NOMO-1 treated with dmso at 0.1 percent for 144 hours (cell line): Measurements from ENCODE around the gene SNRNP40.

Source experiments
- DNase-seq: peaks from one replicate; lab custom pipeline; 2025; ENCODE audit not compliant: unreplicated experiment; lab: John Stamatoyannopoulos, UW

Gene SNRNP40

GRCh38 chr1:31296486-31297276, at the start of gene SNRNP40, which contains the start of gene ZCCHC17:
TSS of gene SNRNP40 (minus strand) at chr1:31296788. CDS start at chr1:31296751, 37 bp downstream.
TSS of gene ZCCHC17 (plus strand) at chr1:31297032. CDS start at chr1:31310099, 13,067 bp downstream.
- peak; percentile 97 for DNase-seq

DNA sequence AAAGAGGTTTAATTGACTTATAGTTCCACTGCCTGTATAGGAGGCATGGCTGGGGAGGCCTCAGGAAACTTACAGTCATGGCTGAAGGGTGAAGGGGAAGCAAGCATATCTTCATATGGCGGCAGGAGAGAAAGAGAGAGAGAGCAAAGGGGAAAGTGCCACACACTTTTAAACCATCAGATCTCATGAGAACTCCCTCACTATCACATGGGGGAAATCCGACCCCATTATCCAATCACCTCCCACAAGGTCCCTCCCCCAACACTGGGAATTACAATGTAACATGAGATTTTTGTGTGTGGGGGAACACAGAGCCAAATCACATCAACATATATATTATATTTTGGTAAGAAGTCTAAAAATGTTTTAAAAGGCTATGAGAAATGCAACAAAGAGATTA, 49.0 kb upstream of the SNRNP40 start:
- no peak for DNase-seq

GRCh38 chr1:31344503-31344902, 47.9 kb upstream of the SNRNP40 start:
- DNase-seq: no peak

DNA sequence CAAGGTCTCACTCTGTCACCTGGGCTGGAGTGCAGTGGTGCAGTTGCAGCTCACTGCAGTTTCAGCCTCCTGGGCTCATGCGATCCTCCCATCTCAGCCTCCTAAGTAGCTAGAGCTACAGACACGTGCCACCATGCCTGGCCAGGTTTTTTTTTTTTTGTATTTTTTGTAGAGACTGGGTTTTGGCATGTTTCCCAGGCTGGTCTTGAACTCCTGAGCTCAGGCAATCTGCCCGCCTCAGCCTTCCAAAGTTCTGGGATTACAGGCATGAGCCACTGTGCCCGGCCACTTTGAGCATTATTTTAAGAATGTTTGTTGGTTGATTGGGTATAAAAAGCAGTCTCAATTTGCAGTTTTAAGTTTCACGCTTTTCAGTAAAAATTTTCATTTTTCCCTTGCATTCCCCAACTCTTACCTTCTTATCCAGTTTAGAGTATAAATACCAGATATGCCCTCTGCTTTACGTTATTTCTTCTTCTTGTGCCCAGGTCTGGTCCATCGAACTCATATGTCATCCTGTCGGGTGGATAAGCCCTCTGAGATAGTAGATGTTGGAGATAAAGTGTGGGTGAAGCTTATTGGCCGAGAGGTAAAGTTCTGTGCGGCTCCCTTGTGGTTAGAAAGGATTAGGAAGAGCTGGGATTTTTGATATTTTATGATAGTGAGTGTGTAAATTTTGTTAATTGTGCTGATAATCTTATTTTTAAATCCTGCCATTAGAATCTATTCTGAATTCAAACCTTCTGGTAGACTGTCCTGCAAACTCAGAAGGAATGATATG, 40.3 kb upstream of the SNRNP40 start:
- DNase-seq: no peak

DNA sequence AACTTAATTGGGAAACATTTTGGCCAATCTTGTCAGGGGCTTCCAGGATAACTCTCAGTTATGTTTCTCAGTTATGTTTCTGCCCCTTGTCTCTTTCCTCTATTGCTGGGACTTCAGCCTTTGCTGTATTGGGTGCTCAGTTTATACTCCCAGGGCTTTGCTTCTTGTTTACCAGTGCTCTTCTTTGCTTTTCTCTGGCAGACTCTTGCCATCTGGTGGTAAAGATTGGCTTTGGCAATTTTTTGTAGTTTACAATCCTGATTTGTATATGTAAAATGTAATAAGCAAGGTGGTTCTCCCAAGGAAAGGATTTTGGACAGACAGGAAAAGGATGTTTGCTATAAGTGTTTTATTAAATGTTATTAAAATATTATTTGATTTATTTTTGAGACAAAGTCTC, 38.4 kb upstream of the SNRNP40 start:
- no peak for DNase-seq

- no peak for DNase-seq
These were observed 30.8 kb upstream of the SNRNP40 start for GRCh38 chr1:31327381-31327780.

GRCh38 chr1:31326461-31326860, 29.9 kb upstream of the SNRNP40 start:
- no peak for DNase-seq

DNA sequence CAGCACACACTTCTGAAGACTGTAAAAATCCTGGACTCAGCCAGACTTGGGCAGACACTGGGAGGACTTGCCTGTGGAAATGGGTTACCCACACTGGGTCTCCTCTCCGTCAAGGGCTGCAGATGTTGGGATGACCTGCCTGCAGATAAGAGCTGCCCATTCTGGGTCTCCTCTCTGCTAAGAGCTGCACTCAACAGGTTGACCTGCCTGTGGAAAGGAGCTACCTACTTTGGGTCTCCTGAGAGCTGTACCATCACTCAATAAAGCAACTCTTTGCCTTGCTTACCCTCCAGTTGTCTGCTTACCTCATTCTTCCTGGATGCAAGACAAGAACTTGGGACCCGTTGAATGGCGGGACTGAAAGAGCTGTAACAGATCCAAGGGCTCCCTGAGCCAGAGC, 28.4 kb upstream of the SNRNP40 start:
- no peak for DNase-seq

- DNase-seq: no peak
These were observed 27.5 kb upstream of the SNRNP40 start for GRCh38 chr1:31324093-31324492.

DNA sequence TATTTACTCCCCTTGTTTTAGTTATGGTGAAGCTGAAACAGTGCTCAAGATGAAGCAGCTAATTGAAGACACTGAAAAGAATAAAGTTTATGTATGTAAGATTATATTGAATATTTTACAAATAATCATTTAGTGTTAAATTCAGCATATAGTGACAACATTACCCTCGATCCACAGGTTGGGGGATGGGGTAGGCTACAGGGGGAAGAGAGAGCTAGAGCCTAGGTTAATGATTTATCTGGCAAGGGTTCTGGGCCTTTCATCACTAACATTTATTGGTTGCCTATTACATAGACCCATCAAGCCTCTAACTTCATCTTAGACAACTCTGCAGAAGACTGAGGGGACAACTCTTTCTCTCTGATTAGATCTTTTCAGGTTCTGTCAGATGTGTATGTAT, 21.6 kb upstream of the SNRNP40 start:
- DNase-seq: no peak

- no peak for DNase-seq
These were observed 19.3 kb upstream of the SNRNP40 start for GRCh38 chr1:31315902-31316301.

DNA sequence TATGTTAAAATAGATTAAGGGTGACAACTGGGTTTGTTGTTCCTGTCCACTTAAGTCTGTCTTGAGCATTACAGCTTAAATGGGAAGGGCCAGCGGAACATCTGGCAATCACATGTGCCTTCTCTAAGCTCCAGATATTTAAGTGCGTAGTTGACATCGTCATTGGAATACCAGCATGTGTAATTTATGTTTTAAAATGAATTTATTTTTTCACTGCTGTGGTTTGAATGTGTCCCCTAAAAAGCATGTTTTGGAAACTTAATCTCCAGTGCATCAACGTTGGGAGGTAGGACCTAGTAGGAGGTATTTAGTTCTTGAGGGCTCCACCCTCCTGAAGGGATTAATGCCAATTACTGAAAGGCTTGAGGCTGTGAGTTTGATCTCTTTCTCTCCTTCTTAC, 13.6 kb upstream of the SNRNP40 start:
- DNase-seq: no peak

DNA sequence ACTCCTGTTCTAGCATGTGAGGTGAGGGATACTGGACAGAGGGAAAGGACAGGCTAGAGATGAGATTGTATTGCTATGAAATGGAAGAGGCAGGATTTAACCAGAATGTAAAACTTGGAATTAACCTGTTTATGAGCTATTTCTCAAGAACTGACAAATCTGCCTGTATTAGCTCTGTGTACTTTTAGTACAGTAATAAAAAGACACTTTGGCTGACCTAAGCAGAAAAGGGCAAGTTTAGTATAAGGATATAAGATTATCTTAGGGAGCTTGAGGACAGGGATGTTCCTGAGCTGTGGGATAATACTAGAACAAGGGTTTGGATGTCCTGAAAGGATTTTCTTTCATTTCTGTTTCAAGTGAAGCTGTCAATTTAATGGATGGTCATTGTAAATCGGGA, 11.4 kb upstream of the SNRNP40 start:
- DNase-seq: no peak

DNA sequence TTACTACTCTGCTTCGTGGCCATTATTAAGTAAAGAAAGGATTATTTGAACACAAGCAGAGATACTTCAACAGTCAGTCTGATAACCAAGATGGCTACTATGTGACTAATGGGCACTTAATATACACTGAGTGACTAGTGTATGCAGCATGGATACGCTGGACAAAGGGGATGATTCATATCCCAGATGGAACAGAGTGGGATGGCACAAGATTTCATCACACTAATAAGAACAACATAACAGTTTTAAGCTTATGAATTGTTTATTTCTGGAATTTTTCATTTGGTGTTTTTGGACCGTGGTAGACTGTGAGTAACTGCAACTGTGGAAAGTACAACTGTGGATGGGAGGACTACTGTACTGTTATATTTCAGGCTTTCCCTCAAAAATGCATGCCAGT, 9.7 kb upstream of the SNRNP40 start:
- no peak for DNase-seq

DNA sequence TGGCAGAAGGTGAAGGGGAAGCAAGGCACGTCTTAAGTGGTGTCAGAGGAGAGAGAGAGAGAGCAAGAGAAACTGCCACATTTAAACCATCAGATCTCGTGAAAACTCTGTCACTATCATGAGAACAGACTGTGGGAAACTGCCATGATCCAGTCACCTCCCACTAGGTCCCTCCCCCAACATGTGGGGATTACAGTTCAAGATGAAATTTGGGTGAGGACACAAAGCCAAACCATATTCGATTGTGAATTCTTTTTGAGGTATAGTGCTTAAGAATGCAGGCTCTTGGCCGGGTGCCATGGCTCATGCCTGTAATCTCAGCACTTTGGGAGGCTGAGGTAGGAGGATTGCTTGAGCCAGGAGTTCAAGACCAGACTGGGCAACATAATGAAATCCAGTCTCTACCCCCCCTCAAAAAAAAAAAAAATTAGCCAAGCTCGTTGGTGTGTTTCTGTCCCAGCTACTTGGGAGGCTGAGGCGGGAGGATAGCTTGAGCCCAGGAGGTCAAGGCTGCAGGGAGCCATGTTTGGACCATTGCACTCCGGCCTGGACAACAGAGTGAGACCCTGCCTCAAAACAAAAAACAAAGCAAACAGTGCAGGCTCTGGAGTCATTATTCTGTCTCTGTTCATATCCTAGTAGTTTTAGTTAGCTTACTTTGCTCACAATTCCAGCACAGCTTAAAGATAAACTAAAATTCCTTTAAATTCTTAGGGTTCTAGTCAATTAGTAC, 6.3 kb upstream of the SNRNP40 start:
- no peak for DNase-seq

- peak; percentile 2 for DNase-seq
These were observed 3.6 kb upstream of the SNRNP40 start for GRCh38 chr1:31300193-31300592.

GRCh38 chr1:31299365-31299764, 2.8 kb upstream of the SNRNP40 start:
- no peak for DNase-seq

DNA sequence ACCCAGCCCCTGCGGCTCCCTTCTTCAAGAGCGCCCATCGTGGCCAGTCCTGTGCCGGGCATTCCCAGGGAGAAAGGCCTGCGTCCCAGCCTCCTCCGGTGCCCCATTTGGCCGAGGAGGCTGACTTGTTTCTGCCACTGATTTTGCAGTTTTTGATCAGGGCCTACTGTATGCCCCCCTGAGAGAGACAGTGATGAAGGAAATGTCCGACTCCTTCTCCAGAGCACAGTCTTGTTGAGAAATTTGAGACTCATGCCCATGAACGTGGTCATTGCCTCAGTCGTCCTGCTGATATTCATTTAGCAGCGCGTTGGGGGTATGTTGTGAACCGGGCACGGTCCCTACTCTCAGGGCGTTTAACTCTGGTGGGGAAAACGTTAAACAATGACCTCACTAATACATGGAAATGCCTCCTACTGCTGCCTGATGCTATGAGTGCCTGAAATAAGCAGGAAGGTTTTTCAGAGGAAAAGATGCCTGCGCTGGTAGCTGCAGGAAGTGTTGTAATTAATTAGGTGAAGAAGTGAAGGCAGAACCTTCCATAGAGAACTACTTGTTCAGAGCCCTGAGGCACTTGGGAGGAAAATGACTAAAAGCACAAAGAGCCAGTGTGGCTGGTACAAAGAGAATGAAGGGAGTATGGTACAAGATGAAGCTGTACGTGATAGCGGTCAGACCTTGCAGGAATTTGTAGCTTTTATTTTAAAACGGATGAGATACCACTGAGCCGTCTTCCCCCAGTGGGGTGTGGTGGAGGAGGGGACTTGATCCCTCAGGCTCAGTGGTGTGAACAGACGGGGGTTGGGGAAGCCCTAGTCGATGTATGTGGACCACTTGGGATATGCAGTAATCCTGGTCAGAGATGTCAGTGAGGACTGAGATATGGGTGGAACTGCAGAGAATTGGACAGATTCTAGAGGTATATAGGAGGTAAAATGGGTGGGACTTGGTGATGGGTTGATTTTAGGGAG, 974 bp upstream of the SNRNP40 start:
- peak; percentile 6 for DNase-seq

GRCh38 chr1:31295874-31296485, 608 bp downstream of the SNRNP40 start:
- no peak for DNase-seq

- DNase-seq: no peak
These were observed 7.6 kb downstream of the SNRNP40 start for GRCh38 chr1:31289021-31289420.
